GM11168 (cell line): ENCODE data around the gene WBP1.

Experiments
- in situ Hi-C: fragments of 300-500 bp; cut with MboI; formaldehyde crosslinking; loops from one replicate; pipeline ENCODE4 v1.12.0; 2022; ENCODE audit warnings: low sequenced_read_pairs; ENCODE audit not compliant: unreplicated experiment

The WBP1 gene

GRCh38 chr2:74481431-74481830 lies 23.2 kb downstream of the WBP1 start:
- in situ Hi-C loops: loop anchor here (5.0 kb wide), 1 partner anchor 96 kb away; no protein-coding TSS in a partner anchor

GRCh38 chr2:74481961-74482800 lies 23.9 kb downstream of the WBP1 start:
- in situ Hi-C loops: loop anchor here (5.0 kb wide), 1 partner anchor 95 kb away; no protein-coding TSS in a partner anchor

GRCh38 chr2:74482801-74483674 lies 24.8 kb downstream of the WBP1 start, which contains the start of the genes CCDC142 and TTC31:
Gene CCDC142 (minus strand): TSS chr2:74482998. CDS start chr2:74482837, 161 bp downstream.
Gene TTC31 (plus strand): TSS chr2:74483081. CDS start chr2:74483096, 15 bp downstream.
- in situ Hi-C loops: loop anchor here (5.0 kb wide), 1 partner anchor 94 kb away; no protein-coding TSS in a partner anchor

DNA sequence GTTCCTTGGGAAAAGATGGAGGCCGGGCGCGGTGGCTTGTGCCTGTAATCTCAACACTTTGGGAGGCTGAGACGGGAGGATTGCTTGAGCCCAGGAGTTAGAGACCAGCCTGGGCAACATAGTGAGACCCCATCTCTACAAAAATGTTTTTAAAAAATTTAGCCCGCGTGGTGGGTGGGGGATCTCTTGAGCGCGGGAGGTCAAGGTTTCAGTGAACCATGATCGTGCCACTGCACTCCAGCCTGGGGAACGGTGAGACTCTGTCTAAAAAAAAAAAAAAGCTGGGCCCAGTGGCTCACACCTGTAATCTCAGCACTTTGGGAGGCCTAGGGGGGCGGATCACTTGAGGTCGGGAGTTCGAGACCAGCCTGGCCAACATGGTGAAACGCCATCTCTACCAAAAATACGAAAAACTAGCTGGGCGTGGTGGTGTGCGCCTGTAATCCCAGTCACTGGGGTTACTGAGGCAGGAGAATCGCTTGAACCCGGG lies 25.5 kb downstream of the WBP1 start:
- in situ Hi-C loops: loop anchor here (5.0 kb wide), 1 partner anchor 94 kb away; no protein-coding TSS in a partner anchor

DNA sequence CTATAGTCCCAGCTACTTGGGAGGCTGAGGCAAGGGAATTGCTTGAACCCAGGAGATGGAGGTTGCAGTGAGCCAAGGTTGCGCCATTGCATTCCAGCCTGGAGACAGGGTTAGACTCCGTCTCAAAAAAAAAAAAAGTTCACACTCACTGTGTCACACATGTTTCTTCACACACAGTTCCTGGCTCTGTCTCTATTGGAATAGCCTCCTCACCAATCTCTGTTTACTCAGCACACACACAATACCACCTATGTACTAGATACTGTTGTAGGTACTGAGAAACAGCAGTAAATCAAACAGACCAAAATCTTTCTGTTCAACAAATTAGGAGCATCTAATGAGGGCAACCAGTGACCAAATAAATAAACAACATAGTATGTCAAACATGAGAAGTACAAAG lies 27.9 kb downstream of the WBP1 start:
- in situ Hi-C loops: no loop called here

DNA sequence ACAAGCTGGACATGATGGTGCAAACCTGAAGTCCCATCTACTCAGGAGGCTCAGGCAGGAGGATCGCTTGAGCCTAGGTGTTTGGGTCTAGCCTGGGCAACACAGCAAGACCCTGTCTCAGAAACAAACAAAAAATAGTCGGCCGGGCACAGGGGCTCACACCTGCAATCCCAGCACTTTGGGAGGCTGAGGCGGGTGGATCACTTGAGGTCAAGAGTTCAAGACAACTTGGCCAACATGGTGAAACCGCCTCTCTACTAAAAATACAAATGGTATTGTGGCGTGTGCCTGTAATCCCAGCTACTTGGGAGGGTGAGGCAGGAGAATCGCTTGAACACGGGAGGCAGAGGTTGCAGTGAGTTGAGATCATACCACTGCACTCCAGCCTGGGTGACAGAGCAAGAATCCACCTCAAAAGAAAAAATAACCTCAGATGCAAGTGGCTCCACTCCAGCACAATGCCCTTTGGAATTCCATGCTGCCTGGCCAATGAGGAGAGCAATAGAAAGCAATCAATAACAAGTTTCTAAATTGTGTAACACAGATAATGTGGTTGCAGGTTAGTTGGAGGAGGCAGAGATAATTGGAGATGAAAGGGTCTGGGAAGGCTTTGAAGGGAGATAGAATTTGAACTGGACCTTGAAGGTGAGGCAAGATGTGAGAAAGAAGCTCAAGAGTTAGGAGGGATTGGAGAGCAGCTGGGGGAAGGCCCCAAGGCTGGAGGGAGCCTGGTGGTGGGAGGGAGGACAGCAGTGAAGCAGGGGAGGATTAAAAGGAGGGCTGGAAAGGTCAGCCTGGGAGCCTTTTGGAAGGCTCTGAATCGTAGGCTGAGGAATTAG lies 30.6 kb downstream of the WBP1 start:
- in situ Hi-C loops: no loop called here

GRCh38 chr2:74489906-74490305 lies 31.7 kb downstream of the WBP1 start:
- in situ Hi-C loops: no loop called here

GRCh38 chr2:74491648-74492544 lies 33.7 kb downstream of the WBP1 start:
- in situ Hi-C loops: no loop called here

DNA sequence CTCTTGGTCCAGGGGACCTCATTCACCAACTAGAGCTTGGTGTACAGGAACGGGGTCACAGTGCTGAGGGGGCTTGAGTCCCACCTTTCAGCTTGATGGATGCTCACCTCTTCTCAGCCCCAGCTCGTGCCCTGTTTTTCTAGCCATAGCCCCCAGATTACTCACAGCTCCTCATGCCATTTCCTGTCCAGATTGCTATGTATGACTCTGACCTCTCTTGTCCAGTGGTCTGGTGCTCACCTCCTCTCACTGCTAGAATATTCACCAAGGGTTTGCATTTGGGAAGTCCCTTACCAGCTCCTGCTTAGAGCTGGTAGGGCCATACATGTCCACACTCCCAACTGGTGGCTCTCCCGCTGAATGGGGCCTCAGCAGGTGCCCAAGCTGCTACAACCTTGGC lies 35.3 kb downstream of the WBP1 start:
- in situ Hi-C loops: no loop called here

- in situ Hi-C loops: no loop called here
Observed at GRCh38 chr2:74495440-74495839, 37.2 kb downstream of the WBP1 start.

DNA sequence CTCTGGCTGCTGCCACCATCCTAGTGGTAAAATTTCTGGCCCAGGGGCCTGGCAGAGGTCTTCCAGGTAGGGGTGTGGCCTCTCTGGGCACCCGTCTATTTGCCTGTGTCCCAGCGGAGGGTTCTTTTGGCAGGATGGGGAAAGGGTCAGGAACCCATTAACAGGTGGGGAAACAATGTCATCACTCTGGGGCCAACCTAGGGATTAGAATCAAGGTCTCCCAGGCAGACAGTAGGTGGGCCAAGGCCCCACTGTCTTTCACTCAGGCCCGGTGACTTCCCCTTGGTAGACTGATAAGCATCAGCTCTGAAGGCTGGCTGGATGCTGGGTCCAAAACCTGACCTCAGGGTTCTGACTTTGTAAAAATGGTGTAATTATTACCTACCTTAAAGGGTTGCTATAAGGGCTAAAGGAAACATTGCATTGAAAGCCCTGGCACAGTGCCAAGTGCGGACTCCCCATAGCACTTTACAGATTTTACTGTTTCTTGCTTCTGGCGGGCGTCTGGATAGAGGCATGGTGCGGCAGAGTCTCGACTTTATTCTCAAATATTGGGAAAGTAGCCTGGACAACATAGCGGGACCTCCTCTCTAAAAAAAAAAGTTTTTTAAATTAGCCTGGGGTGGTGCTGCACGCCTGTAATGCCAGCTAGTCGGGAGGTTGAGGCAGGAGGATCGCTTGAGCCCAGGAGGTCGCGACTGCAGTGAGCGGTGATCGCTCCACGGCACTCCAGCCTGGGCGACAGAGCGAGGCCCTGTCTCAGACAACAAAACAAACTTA lies 38.9 kb downstream of the WBP1 start:
- in situ Hi-C loops: no loop called here

DNA sequence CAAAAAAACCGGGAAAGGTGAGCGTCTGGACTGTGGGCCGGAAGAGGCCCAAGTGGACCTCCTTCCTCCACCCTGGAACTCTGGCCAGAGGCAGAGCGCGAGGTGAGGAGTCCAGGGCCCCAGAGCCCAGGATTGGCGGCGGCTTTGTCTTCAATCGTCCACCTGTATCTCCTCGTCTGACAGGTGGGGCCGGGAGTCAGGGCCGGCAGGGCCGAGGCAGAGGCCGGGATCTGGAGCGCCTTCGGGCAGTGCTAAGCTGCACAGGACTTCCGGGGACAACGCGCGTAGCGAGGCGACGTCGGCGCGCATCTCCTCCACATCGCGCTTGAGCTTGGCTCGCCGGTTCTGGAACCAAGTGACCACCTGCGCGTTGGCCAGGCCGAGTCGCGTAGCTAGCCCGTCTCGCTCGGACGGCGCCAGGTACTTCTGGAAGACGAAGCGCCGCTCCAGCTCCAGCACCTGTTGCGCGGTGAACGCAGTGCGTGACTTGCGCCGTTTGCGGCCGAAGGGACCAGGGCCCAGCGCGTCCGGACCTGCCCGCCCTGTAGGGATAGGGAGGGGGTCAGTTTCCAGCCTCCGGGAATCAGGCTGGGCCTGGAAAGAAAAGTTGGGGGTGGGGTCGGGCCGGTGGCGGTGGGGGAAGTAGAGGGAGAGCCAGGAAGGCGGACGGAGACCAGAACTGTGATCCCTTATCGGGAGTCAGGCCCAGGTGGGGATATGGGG lies 39.7 kb downstream of the WBP1 start:
- in situ Hi-C loops: no loop called here

DNA sequence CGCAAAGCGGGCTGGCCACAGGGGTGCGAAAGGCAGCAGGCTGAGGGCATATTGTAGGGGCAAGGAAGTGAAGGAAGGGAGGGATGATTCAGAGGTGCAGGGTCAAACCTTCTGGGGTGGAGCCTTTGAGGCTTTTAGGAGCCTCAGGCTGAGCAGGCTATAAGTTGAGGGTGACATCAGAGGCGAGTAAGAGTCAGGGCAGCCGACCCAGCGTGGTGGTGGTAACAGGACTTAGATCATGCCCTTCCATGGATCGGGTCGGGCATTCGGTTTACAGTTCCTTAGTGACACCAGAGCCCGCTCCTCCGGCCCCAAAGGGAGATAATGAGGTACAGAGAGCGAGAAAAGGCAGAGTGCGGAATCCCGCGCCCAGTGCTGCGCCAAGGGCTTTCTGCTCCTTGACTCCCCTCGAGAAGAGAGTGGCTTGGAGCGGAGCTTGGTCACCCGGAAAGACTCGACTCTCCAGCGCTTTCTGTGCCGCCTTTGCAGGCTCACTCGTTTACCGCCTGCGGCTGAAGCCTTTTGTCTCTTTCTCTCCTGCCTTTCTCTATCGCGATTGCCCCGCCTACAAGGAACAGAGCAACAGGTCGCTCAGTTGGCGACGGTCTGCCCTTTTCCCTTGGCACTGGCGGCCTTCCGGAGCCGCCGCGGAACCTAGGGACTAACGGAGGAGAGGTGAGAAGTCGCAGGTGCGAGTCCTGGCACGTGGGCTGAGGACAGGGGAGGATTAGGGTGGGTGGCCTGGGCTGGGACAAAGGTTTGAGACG lies 40.4 kb downstream of the WBP1 start:
- in situ Hi-C loops: no loop called here

DNA sequence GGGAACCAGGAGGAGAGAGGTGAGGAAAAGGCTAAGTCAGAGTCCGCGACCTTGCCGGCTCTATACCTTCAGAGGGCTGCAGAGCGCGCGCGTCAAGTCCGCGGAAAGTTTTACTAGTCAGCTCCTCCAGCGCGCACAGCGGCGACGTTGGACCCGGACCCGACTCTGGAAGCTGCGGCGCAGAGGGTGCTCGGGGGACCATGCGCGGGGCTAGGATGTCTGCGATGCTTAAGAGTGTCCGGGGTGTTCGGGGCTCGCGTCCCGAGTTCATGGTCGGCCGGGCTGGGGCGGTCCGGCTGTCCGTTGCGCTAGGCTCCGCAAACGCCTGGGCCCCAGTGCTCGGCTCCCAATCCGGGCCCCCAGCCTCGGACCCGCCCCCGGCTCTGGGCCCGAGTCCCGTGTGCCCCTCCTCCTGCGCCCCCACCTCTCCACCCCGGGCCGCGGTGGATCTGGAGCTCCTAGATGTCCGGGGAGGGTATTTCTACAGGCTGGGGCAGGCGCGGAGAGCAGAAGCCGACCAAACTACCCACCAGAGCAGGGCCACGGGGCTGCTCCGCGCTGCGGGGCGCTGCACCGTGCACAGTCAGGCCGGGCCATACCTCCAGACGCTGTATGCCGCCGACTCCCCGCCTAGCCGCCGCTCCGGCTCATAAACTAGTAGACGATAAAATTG lies 41.2 kb downstream of the WBP1 start, which contains the start of gene LBX2:
TSS of gene LBX2 (minus strand) at position 337 of the 673 bp plus-strand sequence. CDS start at position 271, 66 bp downstream.
- in situ Hi-C loops: no loop called here

DNA sequence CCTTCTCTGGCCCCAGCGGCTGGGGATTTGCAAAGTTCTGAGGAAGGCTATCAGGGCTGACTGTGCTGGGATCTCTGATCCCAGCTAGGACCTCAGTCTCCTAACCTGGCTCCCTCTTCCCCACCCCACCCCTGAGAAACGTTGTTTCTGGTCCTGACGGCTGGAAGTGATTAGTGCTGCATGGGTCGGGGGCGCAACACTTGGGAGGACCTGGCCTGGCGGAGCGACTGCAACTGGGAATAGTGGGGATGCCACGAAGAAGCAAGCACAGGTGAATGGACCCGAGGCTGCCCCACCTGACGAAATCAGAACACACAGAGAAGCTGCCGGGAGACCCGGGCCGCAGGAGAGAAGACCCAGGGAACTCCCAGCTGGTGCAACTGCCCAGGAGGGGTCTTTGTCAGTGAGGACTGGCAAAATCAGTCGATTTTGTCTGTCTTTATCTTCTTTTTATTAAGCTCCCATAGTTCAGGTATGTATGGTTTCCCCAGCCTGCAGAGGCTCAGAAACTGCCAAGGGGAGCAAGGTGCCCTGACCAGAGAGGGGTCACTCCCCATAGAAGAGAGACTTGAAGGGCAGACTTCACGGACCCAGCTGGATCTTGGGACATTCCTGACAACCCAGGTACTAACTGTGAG lies 41.8 kb downstream of the WBP1 start:
- in situ Hi-C loops: no loop called here

- in situ Hi-C loops: no loop called here
Observed at GRCh38 chr2:74500578-74500946, 42.3 kb downstream of the WBP1 start.
